Prostate gland (tissue), 2 donors: ENCODE data around the gene ATL3. TPM values are rescaled to one million over a fixed set of nuclear protein-coding genes. Genes with fewer than 3 reads are reported as not detected.

Experiments used
- DNase-seq: peaks from one replicate; pipeline ENCODE4 v3.0.0-alpha.2; 2019; ENCODE audit warnings: low spot score
- H3K27ac ChIP-seq, 2 donors: fragments of 200-600 bp; sonication (generic); 2 replicates each; pipeline ENCODE4 v1.5.1; 2017 to 2019
- H3K27me3 ChIP-seq: fragments of 200-600 bp; sonication (generic); replicated peaks from 2 replicates; pipeline ENCODE4 v1.5.1; 2019; ENCODE audit not compliant: insufficient read depth
- H3K36me3 ChIP-seq, 2 donors: fragments of 200-600 bp; sonication (generic); 1 replicate in 1 of 2; 2 replicates in 1 of 2; pipeline versions ENCODE4 v1.5.1 to v1.8.1; 2017 to 2019
- H3K4me1 ChIP-seq: fragments of 200-600 bp; sonication (generic); replicated peaks from 2 replicates; pipeline ENCODE4 v1.5.1; 2019
- H3K4me3 ChIP-seq, 2 donors: fragments of 200-600 bp; sonication (generic); 2 replicates each; pipeline ENCODE4 v1.5.1; 2017 to 2019
- H3K9me3 ChIP-seq: fragments of 200-600 bp; sonication (generic); 2 replicates; pipeline ENCODE4 v1.5.1; 2017
- POLR2A ChIP-seq: fragments of 450-650 bp; IDR thresholded peaks from one replicate; pipeline ENCODE4 v1.6.1; 2016; ENCODE audit warnings: antibody characterized with exemption, mild to moderate bottlenecking
- POLR2AphosphoS5 ChIP-seq: sonication (generic); formaldehyde crosslinking; IDR thresholded peaks from one replicate; pipeline ENCODE4 v1.6.1; 2017; ENCODE audit warnings: antibody characterized with exemption
- WGBS: methylation state at CpG from one replicate; pipeline ENCODE4 v1.1.5; 2018; 5-methylcytosine and 5-hydroxymethylcytosine counted together
- intact Hi-C: fragments of 100-400 bp; cut with DNase I; formaldehyde crosslinking; loops from one replicate; pipeline ENCODE4 v1.14.2; 2022
- total RNA-seq, 2 donors: library from RNA; depleted of rRNA; stranded (reverse); fragments of >200 nt; gene quantifications; one replicate each; pipeline ENCODE4 v1.1.0, GENCODE V29; 2016
- TF ChIP-seq, protein P1 (sequence below), 4 experiments: fragments of 200-600 bp in 2 of 4; fragments of 450-650 bp in 2 of 4; sonication (generic) in 2 of 4; IDR thresholded peaks; 1 replicate in 3 of 4; 2 replicates in 1 of 4; pipeline ENCODE4 v1.5.1; 2016 to 2019; ENCODE audit warnings: antibody characterized with exemption in 4 of 4, mild to moderate bottlenecking in 2 of 4, moderate library complexity in 2 of 4

The ATL3 gene, protein sequence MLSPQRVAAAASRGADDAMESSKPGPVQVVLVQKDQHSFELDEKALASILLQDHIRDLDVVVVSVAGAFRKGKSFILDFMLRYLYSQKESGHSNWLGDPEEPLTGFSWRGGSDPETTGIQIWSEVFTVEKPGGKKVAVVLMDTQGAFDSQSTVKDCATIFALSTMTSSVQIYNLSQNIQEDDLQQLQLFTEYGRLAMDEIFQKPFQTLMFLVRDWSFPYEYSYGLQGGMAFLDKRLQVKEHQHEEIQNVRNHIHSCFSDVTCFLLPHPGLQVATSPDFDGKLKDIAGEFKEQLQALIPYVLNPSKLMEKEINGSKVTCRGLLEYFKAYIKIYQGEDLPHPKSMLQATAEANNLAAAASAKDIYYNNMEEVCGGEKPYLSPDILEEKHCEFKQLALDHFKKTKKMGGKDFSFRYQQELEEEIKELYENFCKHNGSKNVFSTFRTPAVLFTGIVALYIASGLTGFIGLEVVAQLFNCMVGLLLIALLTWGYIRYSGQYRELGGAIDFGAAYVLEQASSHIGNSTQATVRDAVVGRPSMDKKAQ
- 10 to 100 TPM; 46.7 to 64.3 TPM for total RNA-seq

DNA sequence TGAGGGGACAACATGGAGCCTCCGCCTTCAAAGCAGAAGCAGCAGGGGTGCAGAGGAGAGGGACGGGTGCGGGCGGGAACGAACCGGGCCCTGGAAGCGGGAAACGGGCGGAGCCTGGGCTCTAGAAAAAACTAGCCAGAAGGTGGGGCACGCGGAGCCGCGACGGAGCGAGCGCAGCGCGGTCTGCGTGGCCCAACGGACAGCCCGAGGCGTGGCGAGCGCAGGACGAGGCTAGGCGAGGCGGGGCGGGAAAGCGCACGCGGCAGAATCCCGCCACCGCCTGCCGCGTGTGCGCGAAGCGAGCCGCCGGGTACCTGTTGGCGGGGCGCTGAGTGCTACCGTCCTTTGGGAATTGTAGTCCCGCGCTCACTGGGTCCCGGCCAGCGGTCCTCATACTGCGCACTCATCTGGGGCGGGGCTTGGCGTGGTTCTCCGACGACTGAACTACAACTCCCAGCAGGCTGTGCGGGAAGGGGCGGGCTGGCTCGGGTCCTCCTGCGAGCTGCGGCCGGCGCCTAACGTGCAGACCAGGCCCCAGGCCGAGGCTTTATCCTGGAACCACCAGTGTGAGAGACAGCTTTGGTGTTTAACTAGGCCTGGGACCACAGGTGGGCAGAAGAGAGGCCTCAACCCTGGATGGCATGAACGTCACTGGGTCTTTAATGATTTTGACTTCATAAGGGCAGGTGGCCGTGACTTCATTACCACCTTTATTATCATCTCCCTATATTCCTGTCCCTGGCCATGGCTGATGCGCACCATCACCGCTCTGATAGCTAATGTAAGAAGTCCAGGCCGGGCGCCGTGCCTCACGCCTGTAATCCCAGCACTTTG is at the start of gene ATL3:
Gene ATL3, minus strand, starts transcription at position 55 of the 834 bp plus-strand sequence. Its CDS starts 41 bp downstream, at position 14.
- Histone ChIP-seq H3K4me3 (peak within 1 kb of the TSS; percentile 60 to 90), H3K27ac (peak within 1 kb of the TSS; percentile 93 to 98), H3K9me3 (no peaks in the 10 kb centered on the region), H3K4me1 (no peaks in the 10 kb centered on the region), H3K27me3 (no peaks in the 10 kb centered on the region), H3K36me3 (no peaks in the 10 kb centered on the region)
- intact Hi-C loops = no loop called here
- 13% methylated on average over 60 of the region's 69 CpGs for WGBS
- peak; percentile 97 for DNase-seq
- TF ChIP-seq POLR2AphosphoS5 (peak; percentile 87), POLR2A (peak; percentile 72)
- TF ChIP-seq, protein P1, sequence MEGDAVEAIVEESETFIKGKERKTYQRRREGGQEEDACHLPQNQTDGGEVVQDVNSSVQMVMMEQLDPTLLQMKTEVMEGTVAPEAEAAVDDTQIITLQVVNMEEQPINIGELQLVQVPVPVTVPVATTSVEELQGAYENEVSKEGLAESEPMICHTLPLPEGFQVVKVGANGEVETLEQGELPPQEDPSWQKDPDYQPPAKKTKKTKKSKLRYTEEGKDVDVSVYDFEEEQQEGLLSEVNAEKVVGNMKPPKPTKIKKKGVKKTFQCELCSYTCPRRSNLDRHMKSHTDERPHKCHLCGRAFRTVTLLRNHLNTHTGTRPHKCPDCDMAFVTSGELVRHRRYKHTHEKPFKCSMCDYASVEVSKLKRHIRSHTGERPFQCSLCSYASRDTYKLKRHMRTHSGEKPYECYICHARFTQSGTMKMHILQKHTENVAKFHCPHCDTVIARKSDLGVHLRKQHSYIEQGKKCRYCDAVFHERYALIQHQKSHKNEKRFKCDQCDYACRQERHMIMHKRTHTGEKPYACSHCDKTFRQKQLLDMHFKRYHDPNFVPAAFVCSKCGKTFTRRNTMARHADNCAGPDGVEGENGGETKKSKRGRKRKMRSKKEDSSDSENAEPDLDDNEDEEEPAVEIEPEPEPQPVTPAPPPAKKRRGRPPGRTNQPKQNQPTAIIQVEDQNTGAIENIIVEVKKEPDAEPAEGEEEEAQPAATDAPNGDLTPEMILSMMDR (IDR thresholded peaks at IDR 0.05) = peak in 3 of 4 experiments; percentile 13 to 32 (median 18)

DNA sequence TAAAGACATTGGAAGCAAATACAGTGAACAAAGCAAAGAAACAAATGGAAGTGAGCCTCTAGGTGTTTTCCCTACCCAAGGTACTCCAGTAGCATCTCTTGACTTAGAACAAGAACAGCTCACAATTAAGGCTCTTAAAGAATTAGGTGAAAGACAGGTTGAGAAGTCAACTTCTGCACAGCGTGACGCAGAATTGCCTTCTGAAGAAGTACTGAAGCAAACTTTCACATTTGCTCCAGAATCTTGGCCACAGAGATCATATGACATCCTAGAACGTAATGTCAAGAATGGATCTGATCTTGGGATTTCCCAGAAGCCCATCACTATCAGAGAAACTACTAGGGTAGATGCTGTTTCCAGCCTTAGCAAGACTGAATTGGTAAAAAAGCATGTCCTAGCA is 49.4 kb upstream of the ATL3 start:
- TF ChIP-seq POLR2AphosphoS5 = no peak
- TF ChIP-seq, protein P1 (IDR thresholded peaks at IDR 0.05) = no peak
- TF ChIP-seq POLR2A = no peak
- no peak for DNase-seq
- Histone ChIP-seq H3K4me1 (no peaks in the 10 kb centered on the region), H3K27ac (no peak overlapping the region), H3K9me3 (no peaks in the 10 kb centered on the region), H3K4me3 (no peak overlapping the region), H3K27me3 (no peaks in the 10 kb centered on the region), H3K36me3 (no peaks in the 10 kb centered on the region)
- intact Hi-C loops = no loop called here
- 100% methylated on average over 3 of the region's 3 CpGs for WGBS

DNA sequence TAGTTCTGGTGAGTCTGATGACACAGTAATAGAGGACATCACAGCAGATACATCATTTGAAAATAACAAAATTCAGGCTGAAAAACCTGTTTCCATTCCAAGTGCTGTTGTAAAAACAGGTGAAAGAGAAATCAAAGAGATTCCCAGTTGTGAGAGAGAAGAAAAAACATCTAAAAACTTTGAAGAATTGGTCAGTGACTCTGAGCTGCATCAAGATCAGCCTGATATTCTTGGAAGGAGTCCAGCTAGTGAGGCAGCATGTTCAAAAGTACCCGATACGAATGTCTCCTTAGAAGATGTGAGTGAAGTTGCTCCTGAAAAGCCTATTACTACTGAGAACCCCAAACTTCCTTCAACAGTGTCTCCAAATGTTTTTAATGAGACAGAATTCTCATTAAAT is 48.8 kb upstream of the ATL3 start:
- no peaks in the 10 kb centered on the region for H3K9me3 ChIP-seq
- no peaks in the 10 kb centered on the region for H3K27me3 ChIP-seq
- intact Hi-C loops = no loop called here
- DNase-seq = no peak
- no peak overlapping the region for H3K4me3 ChIP-seq
- H3K4me1 ChIP-seq = no peaks in the 10 kb centered on the region
- no peaks in the 10 kb centered on the region for H3K36me3 ChIP-seq
- TF ChIP-seq POLR2A = no peak
- TF ChIP-seq POLR2AphosphoS5 = no peak
- TF ChIP-seq, protein P1 (IDR thresholded peaks at IDR 0.05) = no peak
- 62% methylated on average over 2 of the region's 2 CpGs for WGBS
- H3K27ac ChIP-seq = no peak overlapping the region

DNA sequence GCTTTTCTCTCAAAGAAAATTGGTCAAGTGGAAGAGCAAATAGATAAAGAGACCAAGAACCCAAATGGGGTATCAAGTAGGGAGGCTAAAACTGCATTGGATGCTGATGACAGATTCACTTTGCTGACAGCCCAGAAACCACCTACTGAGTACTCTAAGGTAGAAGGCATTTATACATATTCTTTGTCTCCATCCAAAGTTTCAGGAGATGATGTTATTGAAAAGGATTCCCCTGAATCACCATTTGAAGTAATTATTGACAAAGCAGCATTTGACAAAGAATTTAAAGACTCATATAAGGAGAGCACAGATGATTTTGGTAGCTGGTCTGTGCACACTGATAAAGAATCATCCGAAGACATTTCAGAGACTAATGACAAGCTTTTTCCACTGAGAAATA is 47.8 kb upstream of the ATL3 start:
- no peak for TF ChIP-seq POLR2A
- TF ChIP-seq, protein P1 (IDR thresholded peaks at IDR 0.05) = no peak
- TF ChIP-seq POLR2AphosphoS5 = no peak
- DNase-seq = no peak
- no peak overlapping the region for H3K27ac ChIP-seq
- intact Hi-C loops = no loop called here
- no peaks in the 10 kb centered on the region for H3K4me1 ChIP-seq
- H3K27me3 ChIP-seq = no peaks in the 10 kb centered on the region
- H3K4me3 ChIP-seq = no peak overlapping the region
- no peaks in the 10 kb centered on the region for H3K9me3 ChIP-seq
- WGBS = 83% methylated on average over 1 of the region's 1 CpG
- H3K36me3 ChIP-seq = no peaks in the 10 kb centered on the region
